GM04503 (cell line): Measurements from ENCODE around the gene CNPY3.
"Not testable (repeated sequence)": the region's sequence is repeated elsewhere in the genome, so short reads cannot be mapped to it uniquely, and the experiment has no call there.

ENCODE experiments used
- DNase-seq: peaks from one replicate; pipeline ENCODE4 v3.0.0-alpha.2; 2012; ENCODE audit warnings: low read depth

CNPY3 gene

DNA sequence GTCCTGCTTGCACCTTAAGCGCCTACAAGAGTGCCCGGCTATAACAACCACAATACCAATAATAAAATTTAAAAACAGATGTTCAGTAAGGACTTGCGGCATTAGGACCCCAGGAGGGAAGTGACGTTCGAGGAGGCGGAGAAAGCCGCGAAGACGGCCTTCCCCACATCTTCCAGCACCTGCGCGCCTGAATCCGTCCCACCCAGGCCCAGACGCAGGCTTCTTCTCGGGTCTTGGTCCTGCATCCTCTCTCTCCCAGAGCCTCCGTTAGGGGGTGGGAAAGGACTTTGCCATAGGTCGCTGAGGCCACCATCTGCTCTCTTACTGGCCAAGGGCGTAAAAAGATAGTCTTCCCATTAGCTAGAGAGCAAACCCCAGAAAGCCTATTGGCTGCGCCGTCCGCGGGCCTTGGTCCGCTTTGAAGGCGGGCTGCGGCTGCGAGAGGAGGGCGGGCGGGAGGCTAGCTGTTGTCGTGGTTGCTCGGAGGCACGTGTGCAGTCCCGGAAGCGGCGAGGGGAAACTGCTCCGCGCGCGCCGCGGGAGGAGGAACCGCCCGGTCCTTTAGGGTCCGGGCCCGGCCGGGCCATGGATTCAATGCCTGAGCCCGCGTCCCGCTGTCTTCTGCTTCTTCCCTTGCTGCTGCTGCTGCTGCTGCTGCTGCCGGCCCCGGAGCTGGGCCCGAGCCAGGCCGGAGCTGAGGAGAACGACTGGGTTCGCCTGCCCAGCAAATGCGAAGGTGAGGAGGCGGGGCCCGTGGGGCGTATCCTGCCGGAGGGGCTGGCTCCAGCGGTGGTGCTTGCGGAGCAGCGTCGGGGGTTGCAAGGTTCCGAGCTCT, at the start of gene CNPY3:
CNPY3 (plus strand) TSS at position 495 of the 835 bp plus-strand sequence; CDS start at position 586, 91 bp downstream.
- peak; percentile 92 for DNase-seq

DNA sequence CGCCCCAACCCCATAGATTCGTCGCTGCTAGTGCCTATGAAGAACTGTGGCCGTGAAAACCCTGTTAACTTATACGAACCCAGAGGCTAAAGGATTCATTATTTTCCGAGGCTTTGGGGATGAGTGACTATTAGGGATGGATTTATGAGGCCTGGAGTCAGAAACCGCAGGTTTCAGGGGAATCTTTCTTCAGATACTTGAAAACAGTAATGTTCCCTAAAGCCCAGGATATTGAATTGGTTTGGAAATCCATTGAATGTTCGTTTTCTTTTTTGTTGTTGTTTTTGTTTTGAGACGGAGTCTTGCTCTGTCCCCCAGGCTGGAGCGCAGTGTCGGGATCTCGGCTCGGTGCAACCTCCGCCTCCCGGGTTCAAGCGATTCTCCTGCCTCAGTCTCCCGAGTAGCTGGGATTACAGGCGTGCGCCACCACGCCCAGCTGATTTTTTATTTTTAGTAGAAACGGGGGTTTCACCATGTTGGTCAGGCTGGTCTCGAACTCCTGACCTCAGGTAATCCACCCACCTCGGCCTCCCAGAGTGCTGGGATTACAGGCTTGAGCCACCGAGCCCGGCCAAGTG, 49.0 kb upstream of the CNPY3 start:
- DNase-seq, result not testable (repeated sequence)

GRCh38 chr6:42880871-42881270, 48.4 kb upstream of the CNPY3 start:
- DNase-seq, result not testable (repeated sequence)

DNA sequence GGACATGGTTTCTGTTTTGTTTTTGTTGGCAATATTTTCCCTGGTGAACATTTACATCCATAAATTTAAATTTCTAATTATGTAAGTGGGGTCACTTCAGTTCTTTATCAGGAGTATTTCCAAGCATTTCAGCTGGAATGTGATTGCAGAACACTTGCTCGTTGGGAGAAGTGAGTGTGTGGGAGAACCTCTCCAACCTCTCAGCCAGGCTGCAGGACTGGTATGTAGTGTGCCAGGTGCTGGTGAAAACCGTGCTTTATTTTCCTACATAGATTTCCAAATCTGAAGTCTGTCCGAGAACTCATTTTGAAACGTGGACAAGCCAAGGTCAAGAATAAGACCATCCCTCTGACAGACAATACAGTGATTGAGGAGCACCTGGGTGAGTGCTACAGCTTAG, 43.6 kb upstream of the CNPY3 start:
- DNase-seq, result no peak

DNA sequence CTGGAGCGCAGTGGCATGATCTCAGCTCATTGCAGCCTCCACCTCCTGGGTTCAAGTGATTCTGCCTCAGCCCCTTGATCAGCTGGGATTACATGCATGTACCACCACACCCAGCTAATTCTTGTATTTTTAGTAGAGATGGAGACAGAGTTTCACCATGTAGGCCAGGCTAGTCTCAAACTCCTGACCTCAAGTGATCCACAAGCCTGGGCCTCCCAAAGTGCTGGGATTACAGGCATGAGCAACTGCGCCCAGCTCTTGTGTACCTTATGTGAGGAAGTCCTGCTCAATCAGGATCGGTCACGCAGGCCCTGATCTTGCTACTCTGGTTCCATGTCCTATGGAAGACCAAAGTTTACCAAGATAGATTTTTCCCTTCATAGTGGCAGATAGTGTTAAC, 41.1 kb upstream of the CNPY3 start:
- not testable (repeated sequence) for DNase-seq

DNA sequence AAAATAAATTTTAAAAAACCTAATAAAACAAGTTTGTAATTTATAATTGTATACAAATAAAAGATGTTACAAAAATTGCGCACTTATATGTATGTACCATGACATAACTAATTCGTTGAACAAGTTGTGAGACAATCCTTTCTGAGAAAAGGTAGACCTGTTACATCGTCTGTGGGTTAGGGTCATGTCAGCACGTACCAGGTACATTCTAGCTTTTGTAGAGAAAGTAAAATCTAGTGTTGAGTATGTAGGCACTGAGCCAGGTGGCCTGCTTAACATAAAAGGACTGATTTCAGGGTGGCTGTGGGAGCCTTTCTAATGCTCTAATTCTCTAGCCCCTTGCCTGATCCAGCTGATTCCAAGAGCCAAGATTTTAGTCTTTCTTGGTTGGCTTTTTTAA, 39.5 kb upstream of the CNPY3 start:
- no peak for DNase-seq

DNA sequence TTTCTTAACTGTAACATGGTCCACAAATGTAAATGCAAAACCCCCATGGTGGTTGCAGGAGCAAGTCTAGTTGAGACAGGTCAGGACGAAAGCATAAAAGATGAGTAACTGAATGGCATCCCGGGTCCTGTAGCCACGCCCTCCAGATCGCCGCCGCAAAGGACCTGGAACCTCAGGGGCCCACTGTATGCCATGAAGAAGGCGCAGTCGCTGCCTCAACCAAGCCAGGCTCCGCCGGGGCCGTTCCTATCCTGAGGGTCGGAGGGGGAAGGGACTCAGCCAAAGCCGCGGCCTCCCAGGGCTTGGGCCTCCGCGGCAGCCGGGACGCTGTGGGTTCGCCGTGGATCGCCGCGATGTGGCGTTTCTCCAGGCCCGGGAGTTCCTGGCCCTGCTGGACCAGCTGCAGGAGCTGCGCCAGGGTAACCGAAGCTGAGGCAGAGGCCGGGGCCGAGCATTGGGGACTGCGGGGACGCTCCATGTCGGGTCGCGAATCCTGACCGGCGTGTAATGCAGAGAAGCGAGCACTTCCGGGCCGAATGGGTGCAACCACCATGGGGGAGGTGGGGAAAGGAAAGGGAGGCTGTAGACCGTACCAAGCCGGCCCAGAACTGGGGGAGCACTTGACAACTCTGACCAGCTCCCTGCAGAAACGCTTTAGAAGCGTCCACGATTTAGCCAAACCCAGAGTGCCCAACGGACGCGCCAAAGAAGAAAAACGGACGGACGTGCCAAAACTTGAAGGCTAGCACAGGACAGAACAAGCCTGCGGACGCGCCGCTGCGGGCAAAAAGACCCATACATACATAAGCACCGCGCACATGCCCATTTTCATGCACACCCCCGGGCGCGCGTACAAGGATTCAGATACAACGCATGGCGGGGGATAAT, 38.7 kb upstream of the CNPY3 start:
- peak; percentile 87 for DNase-seq

- DNase-seq, result no peak
Measured at GRCh38 chr6:42891199-42891722, 38.0 kb upstream of the CNPY3 start.

GRCh38 chr6:42894041-42894828, 35.0 kb upstream of the CNPY3 start:
- not testable (repeated sequence) for DNase-seq

DNA sequence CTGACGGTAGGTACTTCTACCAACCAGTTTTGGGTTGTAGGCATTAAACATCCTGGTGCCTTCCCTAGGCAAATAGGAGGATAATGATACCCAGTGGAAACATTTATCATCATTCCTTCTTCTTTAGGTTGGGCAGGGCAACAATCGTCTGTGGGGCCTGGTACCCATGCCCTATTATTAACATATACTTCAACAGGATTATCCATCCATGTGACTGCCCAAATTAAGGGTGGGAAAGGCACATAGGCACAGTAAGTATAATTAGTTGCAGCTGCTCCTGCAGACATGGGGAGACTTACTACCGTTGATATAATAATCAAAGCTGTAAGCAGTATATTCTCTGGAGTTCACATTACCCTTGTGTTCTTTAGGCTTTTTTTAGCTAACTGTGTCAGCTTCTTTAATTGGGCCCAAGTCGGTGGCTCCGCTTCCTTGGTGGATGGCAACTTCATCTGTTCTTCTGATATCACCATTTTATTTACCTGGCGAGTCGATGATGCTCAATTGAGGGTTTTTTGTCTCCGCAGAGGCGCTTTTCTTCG, 33.0 kb upstream of the CNPY3 start:
- DNase-seq, result no peak

DNA sequence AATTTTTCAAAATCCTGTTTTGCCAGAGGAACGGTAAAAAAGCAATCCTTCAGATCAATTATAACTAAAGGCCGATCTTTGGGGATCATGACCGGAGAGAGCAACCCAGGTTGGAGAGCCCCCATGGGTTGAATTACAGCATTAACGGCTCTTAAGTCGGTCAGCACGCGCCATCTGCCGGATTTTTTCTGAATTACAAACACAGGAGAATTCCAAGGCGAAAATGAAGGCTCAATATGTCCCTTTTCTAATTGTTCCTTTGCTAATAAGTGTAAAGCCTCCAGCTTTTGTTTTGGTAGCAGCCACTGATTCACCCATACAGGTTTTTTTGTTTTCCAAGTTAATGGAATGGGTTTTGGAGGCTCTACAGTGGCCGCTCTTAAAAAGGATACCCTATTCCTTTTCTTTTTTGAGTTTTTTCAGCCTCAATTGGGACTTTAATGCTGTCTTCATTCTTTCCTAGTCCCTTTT, 30.4 kb upstream of the CNPY3 start:
- no peak for DNase-seq

- DNase-seq, result no peak
Measured at GRCh38 chr6:42899871-42900270, 29.4 kb upstream of the CNPY3 start.

DNA sequence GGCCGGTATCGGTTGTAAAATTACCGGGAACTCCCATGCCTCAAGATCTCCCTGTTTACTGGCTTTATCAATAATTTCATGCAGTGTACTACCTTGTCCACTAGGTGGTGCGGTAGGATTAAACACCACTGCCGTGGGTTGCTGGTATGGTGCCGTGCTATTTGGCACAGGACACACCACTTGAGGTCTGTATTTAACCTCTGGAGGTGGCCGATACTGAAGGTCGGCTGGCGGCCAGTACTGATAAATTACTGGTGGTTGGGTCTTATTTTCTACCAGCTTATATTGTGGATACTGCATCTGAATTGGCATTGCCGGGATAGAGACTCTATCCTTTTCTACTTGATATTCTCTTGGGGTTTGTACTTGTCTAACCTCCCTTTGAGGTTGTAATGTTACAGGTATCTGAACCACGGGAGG, 27.7 kb upstream of the CNPY3 start:
- DNase-seq, result no peak

GRCh38 chr6:42902429-42903263, 26.6 kb upstream of the CNPY3 start:
- DNase-seq, result not testable (repeated sequence)

- DNase-seq, result no peak
Measured at GRCh38 chr6:42904467-42904866, 24.8 kb upstream of the CNPY3 start.

DNA sequence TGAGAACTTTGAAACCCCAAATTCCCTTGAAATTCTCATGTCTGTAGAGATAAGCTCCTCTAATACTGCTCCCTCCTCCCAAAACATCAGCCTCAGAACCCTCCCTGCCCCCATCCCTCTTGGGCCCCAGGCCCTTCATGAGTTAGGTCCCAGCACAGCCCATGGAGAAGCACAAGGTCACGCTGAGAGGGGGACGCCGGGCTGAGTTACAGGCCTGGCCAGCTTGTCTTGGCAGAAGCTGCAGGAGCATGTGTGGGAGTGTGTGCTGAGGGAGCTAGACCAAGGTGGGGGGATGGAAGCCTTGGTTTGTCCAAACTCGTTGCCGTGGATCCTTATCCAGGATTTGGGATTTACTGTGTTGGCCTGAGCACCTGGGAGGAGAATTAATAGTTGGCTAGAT, 21.9 kb upstream of the CNPY3 start:
- DNase-seq, result no peak

- DNase-seq, result no peak
Measured at GRCh38 chr6:42909835-42910234, 19.4 kb upstream of the CNPY3 start.

DNA sequence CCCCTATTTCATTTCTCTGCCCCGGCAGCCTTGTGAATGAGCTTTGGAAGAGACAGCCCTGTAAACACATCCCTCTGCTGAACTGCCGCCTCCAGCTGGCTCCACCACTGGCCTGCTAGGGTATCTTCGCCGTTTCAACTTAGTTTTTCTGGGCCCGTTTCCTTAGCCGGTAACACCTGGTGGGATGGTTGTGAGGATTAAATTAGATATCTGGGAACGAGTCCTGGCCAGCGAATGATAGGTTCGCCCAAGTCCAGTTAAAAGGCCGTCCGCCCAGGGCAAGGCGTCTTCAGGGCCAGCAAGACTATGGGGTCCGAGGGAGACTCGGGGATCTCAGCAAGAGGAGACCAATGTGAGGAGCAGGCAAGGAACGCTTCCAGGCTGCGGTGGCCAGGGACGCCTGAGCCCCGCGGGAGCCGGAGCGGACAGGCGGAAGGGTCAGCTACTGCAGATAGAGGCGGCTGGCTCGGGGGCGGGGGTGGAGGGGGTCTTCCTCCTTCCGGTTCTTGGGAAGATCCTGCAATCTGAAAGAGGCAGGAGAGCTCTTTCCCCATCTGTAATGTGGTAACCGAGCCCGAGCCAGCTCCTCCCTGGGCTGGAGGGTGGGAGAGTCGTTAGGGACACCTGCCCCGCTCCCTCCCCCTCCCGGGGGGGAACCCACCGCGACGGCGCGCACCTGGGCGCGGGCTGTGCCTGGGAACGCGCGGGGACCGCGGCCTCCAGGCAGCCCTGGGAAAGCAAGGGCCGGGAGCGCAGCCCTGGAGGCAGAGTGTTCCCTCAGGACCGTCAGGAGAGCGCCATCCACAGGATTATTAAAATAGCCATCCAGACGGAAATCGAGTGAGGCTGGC, 17.9 kb upstream of the CNPY3 start:
- no peak for DNase-seq

DNA sequence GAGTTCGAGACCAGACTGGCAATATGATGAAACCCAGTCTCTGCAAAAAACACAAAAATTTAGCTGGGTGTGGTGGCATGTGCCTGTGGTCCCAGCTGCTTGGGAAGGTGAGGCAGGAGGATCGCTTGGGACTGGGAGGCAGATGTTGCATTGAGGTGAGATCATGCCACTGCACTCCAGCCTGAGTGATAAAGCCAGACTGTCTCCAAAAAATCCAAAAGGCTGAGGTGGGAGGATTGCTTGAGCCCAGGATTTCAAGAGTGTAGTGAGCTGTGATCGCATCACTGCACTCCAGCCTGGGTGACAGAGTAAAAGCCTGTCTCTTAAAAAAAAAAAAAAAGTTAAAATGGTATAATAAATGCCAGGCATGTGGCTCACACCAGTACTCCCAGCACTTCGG, 14.7 kb upstream of the CNPY3 start:
- DNase-seq, result no peak
